ENCODE data around the gene AP1G1. TPM values are rescaled to one million over a fixed set of nuclear protein-coding genes. Genes with fewer than 3 reads are reported as not detected.

Gene AP1G1
- total RNA-seq, 1 experiment from 2014 or later = 95.6 TPM

GRCh38 chr16:71846431-71846830 lies 37.8 kb upstream of the AP1G1 start:
- no peaks in the 10 kb centered on the region for H3K27me3 ChIP-seq (replicated peaks; ENCODE audit: insufficient read depth, low read depth, low read length, poor library complexity)
- H3K27ac ChIP-seq (ENCODE audit: low read depth, low read length, poor library complexity, severe bottlenecking) = peak overlapping the region; percentile 87
- intact Hi-C loops (cut with micrococcal nuclease; ENCODE audit: unreplicated experiment) = no loop called here
- TF ChIP-seq EZH2 (IDR thresholded peaks at IDR 0.05; ENCODE audit: borderline replicate concordance, low read depth, low read length, poor library complexity, severe bottlenecking) (no peak), CTCF (conservative IDR thresholded peaks at IDR 0.05; ENCODE audit: low read depth, low read length) (no peak)
- no peaks in the 10 kb centered on the region for H3K9me3 ChIP-seq (ENCODE audit: low read depth, low read length, poor library complexity, severe bottlenecking)
- ChIA-PET CTCF (no interaction called here), POLR2A (ENCODE audit: low non-redundant PET) (no interaction called here)
- peaks cover 10% of the 10 kb centered on the region for H3K4me1 ChIP-seq (ENCODE audit: insufficient read depth, low read length, poor library complexity, severe bottlenecking)
- peaks cover 31% of the 10 kb centered on the region for H3K36me3 ChIP-seq (ENCODE audit: insufficient read depth, low read length, poor library complexity, severe bottlenecking)
- peak overlapping the region; percentile 97 for H3K4me3 ChIP-seq (ENCODE audit: low read depth, low read length, poor library complexity, severe bottlenecking)
- BruUV-seq (replicated peaks) = no TSS peak
- no peak for DNase-seq (ENCODE audit: low spot score)

- TSS peak; percentile 77 for BruUV-seq (replicated peaks)
- Histone ChIP-seq H3K27ac (ENCODE audit: low read depth, low read length, poor library complexity, severe bottlenecking) (peak within 1 kb of the TSS; percentile 87), H3K27me3 (replicated peaks; ENCODE audit: insufficient read depth, low read depth, low read length, poor library complexity) (no peaks in the 10 kb centered on the region), H3K4me3 (ENCODE audit: low read depth, low read length, poor library complexity, severe bottlenecking) (peak within 1 kb of the TSS; percentile 97), H3K4me1 (ENCODE audit: insufficient read depth, low read length, poor library complexity, severe bottlenecking) (peaks cover 10% of the 10 kb centered on the region), H3K9me3 (ENCODE audit: low read depth, low read length, poor library complexity, severe bottlenecking) (no peaks in the 10 kb centered on the region), H3K36me3 (ENCODE audit: insufficient read depth, low read length, poor library complexity, severe bottlenecking) (peaks cover 25% of the 10 kb centered on the region)
- DNase-seq (ENCODE audit: low spot score) = peak; percentile 96
- intact Hi-C loops (cut with micrococcal nuclease; ENCODE audit: unreplicated experiment) = no loop called here
- ChIA-PET CTCF (no interaction called here), POLR2A (ENCODE audit: low non-redundant PET) (no interaction called here)
- TF ChIP-seq CTCF (conservative IDR thresholded peaks at IDR 0.05; ENCODE audit: low read depth, low read length) (no peak), EZH2 (IDR thresholded peaks at IDR 0.05; ENCODE audit: borderline replicate concordance, low read depth, low read length, poor library complexity, severe bottlenecking) (no peak)
These were observed 37.2 kb upstream of the AP1G1 start, which contains the start of gene ATXN1L for GRCh38 chr16:71845639-71846430. Gene ATXN1L (plus strand): TSS chr16:71845976. CDS start chr16:71849741, 3,765 bp downstream.

GRCh38 chr16:71843572-71843971 lies 34.9 kb upstream of the AP1G1 start:
- Histone ChIP-seq H3K27me3 (replicated peaks; ENCODE audit: insufficient read depth, low read depth, low read length, poor library complexity) (no peaks in the 10 kb centered on the region), H3K9me3 (ENCODE audit: low read depth, low read length, poor library complexity, severe bottlenecking) (no peaks in the 10 kb centered on the region), H3K27ac (ENCODE audit: low read depth, low read length, poor library complexity, severe bottlenecking) (no peak overlapping the region), H3K36me3 (ENCODE audit: insufficient read depth, low read length, poor library complexity, severe bottlenecking) (peaks cover 11% of the 10 kb centered on the region), H3K4me1 (ENCODE audit: insufficient read depth, low read length, poor library complexity, severe bottlenecking) (peaks cover 10% of the 10 kb centered on the region), H3K4me3 (ENCODE audit: low read depth, low read length, poor library complexity, severe bottlenecking) (no peak overlapping the region)
- POLR2A ChIA-PET (ENCODE audit: low non-redundant PET) = no interaction called here
- no peak for DNase-seq (ENCODE audit: low spot score)
- CTCF ChIA-PET = no interaction called here
- TF ChIP-seq CTCF (conservative IDR thresholded peaks at IDR 0.05; ENCODE audit: low read depth, low read length) (no peak), EZH2 (IDR thresholded peaks at IDR 0.05; ENCODE audit: borderline replicate concordance, low read depth, low read length, poor library complexity, severe bottlenecking) (no peak)
- intact Hi-C loops (cut with micrococcal nuclease; ENCODE audit: unreplicated experiment) = no loop called here
- BruUV-seq (replicated peaks) = no TSS peak

All from A673 (cell line).